GM12891 (cell line): ENCODE results near the gene ERGIC2.

Source experiments
- PAX5 ChIP-seq: IDR thresholded peaks from 2 replicates; pipeline ENCODE4 v1.6.1; 2011; ENCODE audit warnings: low read length, moderate library complexity, mild to moderate bottlenecking; ENCODE audit not compliant: insufficient read depth, severe bottlenecking
- POLR2AphosphoS5 ChIP-seq: IDR thresholded peaks from 2 replicates; pipeline ENCODE4 v1.6.1; 2011; ENCODE audit warnings: low read depth, low read length, control low read depth
- TAF1 ChIP-seq: IDR thresholded peaks from 2 replicates; pipeline ENCODE4 v1.6.1; 2011; ENCODE audit warnings: low read depth, low read length, control low read depth

DNA sequence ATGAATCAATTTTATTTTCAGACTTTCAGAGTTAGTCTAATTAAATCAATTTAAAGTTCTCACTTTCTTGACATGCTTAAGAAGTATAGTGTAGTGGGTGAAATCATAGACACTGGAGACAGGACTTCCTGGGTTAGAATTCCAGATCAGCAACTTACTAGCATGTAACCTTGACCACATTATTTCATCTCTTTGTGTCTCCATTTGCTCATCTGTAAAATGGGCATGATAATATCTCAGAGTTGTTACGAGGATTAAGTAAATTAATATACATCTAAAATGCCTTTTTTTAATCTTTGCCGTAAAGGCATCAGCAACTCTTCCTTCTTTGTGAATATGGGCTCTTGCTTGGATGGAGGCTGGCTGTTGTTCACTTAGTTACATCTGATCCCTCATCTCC lies 1.3 kb upstream of the ERGIC2 start:
- TF ChIP-seq PAX5 (no peak), POLR2AphosphoS5 (no peak), TAF1 (no peak)
